ENCODE results near the gene UNC5B.

DNA sequence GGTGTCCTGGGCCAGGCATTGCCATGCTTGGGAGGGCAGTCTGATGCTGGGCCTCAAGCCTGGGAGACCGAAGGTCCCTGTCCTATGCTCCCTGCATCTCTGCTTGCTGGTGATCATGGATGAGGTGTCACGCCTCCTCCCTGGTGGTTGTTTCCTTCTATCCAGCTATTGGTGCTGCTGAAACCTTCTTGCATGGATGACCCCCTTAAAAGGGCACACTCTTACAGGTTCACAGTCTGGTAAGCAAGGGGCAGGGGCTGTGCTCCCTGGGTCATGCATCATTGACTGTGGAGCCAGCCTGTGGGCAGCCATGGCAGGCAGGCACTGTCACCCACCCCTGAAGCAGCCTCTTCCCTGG is 69.9 kb downstream of the UNC5B start:
- TF ChIP-seq NFYB (CRISPR knock-in tag; conservative IDR thresholded peaks at IDR 0.05; ENCODE audit: low read depth) (no peak), SP1 (CRISPR knock-in tag; conservative IDR thresholded peaks at IDR 0.05) (no peak), NR2C2 (CRISPR knock-in tag; IDR thresholded peaks at IDR 0.05) (no peak), RELA (CRISPR knock-in tag; IDR thresholded peaks at IDR 0.05; ENCODE audit: borderline replicate concordance) (no peak)
- TF ChIP-seq, protein P1, sequence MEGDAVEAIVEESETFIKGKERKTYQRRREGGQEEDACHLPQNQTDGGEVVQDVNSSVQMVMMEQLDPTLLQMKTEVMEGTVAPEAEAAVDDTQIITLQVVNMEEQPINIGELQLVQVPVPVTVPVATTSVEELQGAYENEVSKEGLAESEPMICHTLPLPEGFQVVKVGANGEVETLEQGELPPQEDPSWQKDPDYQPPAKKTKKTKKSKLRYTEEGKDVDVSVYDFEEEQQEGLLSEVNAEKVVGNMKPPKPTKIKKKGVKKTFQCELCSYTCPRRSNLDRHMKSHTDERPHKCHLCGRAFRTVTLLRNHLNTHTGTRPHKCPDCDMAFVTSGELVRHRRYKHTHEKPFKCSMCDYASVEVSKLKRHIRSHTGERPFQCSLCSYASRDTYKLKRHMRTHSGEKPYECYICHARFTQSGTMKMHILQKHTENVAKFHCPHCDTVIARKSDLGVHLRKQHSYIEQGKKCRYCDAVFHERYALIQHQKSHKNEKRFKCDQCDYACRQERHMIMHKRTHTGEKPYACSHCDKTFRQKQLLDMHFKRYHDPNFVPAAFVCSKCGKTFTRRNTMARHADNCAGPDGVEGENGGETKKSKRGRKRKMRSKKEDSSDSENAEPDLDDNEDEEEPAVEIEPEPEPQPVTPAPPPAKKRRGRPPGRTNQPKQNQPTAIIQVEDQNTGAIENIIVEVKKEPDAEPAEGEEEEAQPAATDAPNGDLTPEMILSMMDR (IDR thresholded peaks at IDR 0.05) = no peak

Measured in WTC11 (cell line).